Neural cell (in vitro differentiated cells): Measurements from ENCODE around the gene ZBTB44.

ENCODE experiments used
- EZH2 ChIP-seq: fragments of 200-600, 300-800 bp; shearing (Covaris generic), sonication (generic); IDR thresholded peaks from 2 replicates; pipeline ENCODE4 v1.6.1; 2014; ENCODE audit warnings: antibody characterized with exemption, low read length, borderline replicate concordance, mild to moderate bottlenecking; ENCODE audit not compliant: insufficient read depth, poor library complexity, severe bottlenecking
- SMC3 ChIP-seq: fragments of 450-650 bp; conservative IDR thresholded peaks from 2 replicates; pipeline ENCODE4 v1.6.1; 2014; ENCODE audit warnings: antibody characterized with exemption, mild to moderate bottlenecking, moderate library complexity; ENCODE audit not compliant: poor library complexity
- TF ChIP-seq, protein P1 (sequence below): IDR thresholded peaks from 2 replicates; pipeline ENCODE4 v1.6.1; 2012; ENCODE audit warnings: borderline replicate concordance
- TF ChIP-seq, protein P2 (sequence below): fragments of 450-650 bp; IDR thresholded peaks from 2 replicates; pipeline ENCODE4 v1.5.1; 2014; ENCODE audit warnings: antibody characterized with exemption, mild to moderate bottlenecking, moderate library complexity; ENCODE audit not compliant: poor library complexity, severe bottlenecking

DNA sequence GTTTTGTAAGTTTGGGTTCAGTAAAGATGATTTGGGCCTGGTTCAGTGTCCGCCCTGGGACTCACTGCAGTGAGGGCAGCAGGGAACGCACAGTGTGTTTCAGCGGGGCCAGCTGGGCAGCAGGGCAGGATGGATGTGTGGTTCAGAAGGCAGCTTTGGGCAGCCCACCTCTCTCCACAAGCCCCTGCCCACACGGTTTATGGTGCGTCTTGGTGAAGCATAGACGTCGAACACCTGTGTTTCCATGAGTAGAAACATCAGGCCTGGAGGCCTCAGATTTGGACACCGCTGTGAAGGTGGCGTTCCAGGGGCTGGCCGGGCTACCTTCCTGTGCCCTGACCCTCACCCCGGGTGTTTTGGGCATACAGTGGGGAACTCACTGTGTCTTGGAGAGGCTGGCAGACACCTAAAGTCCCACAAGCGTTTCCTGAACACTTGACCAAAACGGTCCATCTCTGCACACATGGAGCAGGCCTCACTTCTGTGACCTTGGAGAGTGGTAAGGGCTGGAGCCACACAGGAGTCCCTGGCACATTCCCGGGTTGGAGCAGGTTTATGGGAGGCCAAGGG lies 96.1 kb downstream of the ZBTB44 start:
- TF ChIP-seq, protein P1, sequence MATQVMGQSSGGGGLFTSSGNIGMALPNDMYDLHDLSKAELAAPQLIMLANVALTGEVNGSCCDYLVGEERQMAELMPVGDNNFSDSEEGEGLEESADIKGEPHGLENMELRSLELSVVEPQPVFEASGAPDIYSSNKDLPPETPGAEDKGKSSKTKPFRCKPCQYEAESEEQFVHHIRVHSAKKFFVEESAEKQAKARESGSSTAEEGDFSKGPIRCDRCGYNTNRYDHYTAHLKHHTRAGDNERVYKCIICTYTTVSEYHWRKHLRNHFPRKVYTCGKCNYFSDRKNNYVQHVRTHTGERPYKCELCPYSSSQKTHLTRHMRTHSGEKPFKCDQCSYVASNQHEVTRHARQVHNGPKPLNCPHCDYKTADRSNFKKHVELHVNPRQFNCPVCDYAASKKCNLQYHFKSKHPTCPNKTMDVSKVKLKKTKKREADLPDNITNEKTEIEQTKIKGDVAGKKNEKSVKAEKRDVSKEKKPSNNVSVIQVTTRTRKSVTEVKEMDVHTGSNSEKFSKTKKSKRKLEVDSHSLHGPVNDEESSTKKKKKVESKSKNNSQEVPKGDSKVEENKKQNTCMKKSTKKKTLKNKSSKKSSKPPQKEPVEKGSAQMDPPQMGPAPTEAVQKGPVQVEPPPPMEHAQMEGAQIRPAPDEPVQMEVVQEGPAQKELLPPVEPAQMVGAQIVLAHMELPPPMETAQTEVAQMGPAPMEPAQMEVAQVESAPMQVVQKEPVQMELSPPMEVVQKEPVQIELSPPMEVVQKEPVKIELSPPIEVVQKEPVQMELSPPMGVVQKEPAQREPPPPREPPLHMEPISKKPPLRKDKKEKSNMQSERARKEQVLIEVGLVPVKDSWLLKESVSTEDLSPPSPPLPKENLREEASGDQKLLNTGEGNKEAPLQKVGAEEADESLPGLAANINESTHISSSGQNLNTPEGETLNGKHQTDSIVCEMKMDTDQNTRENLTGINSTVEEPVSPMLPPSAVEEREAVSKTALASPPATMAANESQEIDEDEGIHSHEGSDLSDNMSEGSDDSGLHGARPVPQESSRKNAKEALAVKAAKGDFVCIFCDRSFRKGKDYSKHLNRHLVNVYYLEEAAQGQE = no peak
- TF ChIP-seq EZH2 (no peak), SMC3 (no peak)
- TF ChIP-seq, protein P2, sequence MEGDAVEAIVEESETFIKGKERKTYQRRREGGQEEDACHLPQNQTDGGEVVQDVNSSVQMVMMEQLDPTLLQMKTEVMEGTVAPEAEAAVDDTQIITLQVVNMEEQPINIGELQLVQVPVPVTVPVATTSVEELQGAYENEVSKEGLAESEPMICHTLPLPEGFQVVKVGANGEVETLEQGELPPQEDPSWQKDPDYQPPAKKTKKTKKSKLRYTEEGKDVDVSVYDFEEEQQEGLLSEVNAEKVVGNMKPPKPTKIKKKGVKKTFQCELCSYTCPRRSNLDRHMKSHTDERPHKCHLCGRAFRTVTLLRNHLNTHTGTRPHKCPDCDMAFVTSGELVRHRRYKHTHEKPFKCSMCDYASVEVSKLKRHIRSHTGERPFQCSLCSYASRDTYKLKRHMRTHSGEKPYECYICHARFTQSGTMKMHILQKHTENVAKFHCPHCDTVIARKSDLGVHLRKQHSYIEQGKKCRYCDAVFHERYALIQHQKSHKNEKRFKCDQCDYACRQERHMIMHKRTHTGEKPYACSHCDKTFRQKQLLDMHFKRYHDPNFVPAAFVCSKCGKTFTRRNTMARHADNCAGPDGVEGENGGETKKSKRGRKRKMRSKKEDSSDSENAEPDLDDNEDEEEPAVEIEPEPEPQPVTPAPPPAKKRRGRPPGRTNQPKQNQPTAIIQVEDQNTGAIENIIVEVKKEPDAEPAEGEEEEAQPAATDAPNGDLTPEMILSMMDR = no peak
